GM19240 (cell line): Measurements from ENCODE around the gene LRRC46.
A peak's percentile ranks its signal among the peaks of the same experiment; 100 is the strongest.

ENCODE experiments used
- DNase-seq: peaks from one replicate; pipeline ENCODE4 v3.0.0; 2011; ENCODE audit warnings: low spot score; ENCODE audit not compliant: insufficient read length

The LRRC46 gene

DNA sequence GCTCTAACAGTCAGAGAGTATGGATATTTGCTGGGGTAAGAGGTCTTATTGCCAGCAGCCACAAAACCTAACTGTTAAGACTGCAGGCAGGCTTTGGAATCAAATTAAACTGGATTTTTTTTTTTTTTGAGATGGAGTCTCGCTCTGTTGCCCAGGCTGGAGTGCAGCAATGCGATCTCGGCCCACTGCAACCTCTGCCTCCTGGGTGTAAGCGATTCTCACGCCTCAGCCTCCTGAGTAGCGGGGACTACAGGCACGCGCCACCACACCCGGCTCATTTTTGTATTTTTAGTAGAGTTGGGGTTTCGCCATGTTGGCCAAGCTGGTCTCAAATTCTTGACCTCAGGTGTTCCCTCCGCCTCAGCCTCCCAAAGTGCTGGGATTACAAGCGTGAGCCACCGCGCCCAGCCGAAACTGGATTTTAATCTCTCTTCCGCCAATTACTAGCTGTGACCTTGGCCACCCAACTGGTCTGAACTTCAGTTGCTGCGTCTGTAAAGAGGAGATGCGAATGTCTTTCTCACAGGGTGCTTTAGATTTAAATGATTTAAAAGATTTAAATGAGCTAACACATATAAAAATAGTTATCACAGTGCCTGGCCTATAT is 971 bp upstream of the LRRC46 start:
- no peak for DNase-seq

DNA sequence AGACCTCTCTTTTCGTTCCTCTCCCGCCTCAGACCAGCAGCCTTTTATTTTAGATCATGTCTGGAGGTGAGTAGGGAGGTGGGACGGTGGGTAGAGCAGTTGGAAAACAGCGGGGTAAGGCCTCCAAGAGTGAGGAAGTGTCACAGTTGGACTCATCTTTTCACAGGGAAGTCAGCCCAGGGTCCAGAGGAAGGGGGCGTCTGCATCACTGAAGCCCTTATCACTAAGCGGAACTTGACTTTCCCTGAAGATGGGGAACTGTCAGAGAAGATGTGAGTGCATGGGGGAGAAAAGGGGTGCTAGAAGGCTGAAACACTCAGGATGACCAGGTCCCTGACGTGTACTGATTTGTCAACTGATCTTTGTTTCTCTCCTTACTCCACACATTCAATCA is 461 bp downstream of the LRRC46 start:
- DNase-seq, result no peak

DNA sequence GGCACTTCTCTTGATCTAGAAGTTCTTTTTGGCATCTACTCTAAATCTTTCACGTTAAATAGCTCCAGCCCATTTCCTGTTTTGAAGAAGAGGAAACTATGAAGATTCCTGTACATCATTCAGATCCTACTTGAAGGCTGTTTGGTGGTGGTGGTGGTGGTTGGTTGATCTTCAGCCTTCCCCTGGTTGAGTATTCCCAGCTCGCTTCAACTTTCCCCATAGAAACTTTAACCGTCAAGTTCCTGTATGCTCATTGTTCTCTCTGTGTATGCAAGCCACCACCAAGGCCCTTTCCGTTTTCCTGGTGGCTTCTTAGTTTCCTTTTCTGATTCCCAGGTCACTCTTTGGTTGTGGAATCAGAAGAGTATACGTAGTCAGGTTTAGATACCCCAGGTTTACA is 3.3 kb downstream of the LRRC46 start:
- DNase-seq, result no peak

DNA sequence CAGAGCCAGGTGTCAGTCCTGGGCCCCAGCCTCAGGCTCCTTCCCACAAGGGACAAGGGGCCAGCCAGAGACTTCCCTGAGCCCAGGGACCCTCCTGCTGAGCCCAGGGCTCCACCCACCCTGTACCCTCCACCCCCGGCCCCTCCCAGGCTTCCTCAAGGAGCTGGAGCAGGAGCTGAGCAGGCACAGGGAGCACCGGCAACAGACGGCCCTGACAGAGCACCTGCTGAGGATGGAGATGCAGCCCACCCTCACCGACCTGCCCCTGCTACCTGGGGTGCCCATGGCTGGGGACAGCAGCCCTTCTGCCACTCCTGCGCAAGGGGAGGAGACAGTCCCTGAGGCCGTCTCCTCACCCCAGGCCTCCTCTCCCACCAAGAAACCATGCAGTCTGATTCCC is 5.1 kb downstream of the LRRC46 start:
- no peak for DNase-seq

DNA sequence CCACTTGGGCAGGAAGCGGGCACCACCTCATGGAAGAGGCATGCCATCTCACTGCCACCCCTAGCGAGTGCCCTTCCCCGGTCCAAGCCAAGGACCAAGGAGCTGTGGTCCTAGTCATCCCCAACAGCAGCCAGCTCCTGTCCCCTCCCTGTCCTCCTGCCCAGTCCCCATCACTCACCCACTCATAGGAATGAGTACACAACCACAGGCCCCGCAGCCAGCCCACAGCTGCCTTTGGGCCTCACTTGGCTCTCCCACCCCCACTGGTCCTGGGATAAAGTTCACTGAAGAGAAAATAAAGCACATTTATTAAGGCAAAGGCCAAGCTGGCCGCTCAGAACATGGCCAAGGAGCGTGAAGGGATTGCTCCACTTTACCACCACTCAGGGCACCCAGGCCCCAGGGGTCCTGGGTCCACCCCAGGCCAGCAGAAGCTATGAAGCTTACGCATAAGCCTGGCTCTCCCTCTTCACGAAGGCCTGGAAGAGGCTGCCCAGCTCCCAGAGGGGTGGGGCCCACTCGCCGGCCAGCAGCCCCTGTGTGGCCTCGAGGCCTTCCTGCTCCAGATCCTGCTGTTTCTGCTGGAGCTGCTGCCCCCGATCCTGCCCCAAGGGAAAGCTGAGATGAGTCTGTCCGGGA is 6.0 kb downstream of the LRRC46 start:
- DNase-seq, result no peak

DNA sequence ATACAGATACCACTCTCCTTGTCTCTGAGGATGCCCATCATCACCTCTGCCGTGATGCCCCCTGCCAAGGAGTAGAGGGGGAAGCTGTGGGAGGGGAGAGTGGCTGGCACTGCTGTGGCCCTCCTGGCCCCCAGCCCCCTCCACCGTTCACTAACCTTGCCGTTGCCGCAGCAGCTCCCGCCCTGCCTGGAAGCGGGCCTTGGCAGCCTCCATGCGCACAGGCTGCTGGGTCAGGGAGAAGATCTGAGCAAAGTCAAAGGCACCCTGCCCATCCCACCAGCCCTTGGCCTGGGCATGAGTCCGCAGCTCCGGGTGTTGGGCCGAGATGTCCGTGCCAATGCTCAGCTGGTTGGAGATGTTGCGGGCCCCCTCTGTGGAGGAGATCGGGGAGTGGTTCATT is 7.2 kb downstream of the LRRC46 start:
- DNase-seq, result no peak

DNA sequence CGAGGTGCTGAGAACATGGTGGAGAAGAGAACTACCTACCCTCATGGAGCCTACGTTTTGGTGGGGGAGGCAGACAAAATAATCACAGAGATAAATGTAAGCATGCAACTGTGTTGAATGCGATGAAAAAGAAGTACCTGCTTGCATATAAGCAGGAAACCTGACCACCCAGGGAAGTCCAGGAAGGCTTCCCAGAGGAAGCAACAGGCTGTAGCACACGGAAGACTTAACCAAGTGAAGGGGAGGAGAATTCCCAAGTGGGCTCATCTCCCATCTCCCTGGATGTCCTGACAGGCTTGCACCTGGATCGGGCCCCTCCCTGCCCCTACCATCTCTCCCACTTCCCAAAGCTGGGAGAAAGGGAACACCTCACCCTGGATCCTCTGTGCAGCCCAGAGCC is 7.6 kb downstream of the LRRC46 start:
- DNase-seq, result no peak

DNA sequence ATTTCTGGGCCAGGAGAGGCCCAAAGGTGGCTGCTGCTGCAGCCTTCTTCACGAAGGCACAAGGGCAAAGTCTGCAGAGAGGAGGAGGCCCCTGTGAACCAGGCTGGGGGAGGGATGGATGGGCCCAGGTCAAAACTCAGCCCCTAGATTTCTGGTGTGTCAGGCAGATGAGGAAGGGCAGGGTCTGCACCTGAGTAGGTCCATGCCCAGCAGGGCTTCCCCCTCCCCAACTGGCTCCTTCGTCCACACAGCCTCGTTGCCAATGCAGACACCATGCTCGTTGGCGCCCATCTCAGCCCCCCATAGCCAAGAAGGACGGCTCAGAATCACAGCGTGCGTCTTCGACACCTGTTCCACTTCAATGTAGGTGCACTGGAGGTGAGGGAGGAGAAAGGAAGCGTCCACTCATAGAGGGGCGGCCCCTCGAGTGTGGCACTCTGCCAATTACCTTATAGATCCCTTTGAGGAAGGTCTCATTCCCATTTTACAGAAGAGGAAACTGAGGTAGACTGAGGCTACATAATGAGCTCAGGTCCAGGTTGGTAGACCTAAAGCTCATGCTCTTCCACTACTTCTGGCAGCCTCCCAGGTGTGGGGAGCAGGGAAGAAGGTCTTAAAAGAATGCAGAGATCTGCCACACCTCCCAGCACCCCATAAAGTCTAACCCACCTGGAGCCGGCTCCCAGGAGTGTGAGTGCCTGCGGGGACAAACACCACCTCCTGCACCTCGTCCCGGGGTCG is 8.7 kb downstream of the LRRC46 start:
- DNase-seq, result no peak

DNA sequence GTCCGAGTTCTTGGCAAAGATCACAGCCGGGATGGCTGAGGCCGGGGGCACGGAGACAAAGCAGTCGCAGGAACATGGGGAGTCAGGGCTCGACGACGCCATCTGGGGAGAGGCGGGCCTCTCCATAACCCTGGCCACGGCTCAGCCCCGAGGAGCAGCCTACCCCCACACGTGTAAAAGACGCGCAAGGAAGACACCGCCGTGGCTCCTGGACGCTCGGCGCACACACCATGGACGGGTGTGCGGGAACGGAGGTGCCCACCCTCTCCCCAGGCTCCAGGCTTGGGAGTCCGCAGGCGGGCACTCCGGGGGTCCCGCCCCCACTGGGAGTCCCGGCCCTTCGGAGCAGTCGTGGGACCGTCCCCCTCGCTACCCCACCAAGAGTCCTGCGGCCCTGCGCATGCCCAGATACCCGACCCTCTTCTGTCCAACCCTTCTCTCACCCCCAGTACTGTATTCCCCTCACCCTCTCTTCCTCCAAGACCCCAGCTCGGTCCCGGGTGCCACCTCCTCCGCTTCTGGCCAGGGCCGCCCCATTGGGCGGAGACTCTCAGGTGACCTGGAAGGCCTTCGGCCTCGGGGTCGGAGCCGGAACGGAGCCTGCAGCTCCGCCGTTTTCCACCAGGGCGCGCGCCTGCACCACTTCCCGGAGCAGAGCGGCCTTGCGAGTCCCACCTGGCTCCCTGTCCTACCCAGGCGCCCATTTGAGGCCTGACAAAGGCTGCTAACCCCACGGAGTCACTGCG is 9.4 kb downstream of the LRRC46 start, which contains the start of gene SCRN2:
TSS of gene SCRN2 (minus strand) at position 532 of the 746 bp plus-strand sequence. CDS start at position 102, 430 bp downstream.
- peak; percentile 90 for DNase-seq

DNA sequence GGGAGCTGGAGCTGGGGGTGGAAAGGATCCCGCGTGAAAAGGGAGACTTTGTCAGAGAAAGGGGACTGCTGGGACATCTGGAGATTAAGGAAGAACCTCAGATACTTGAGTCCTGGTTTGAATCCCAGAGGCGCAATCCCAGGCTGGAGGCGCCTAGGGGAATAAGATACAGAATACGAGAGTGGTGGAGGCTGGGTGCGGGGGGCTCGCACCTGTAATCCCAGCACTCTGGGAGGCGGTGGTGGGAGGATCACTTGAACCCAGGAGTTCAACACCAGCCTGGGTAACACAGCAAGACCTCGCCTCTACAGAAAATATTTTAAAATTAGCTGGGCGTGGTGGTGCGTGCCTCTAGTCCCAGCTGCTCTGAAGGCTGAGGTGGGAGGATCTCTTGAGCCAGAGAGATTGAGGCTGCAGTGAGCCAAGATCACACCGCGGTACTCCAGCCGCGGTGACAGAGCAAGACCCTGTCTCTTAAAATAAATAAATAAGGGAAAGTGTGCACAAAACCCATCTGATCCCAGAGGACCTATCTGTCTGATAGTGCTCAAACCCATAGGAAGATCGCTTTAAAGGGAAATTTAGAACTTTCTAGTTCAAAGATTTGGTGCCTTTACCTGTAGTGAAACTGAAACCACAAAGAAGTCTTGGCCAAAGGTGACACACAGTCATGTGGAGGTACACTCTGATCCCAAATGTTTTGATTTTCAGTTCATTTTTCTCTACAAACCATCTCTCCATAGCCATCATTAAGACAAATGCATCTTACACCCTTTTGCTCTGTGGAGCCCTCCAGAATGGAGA is 10.2 kb downstream of the LRRC46 start:
- no peak for DNase-seq

DNA sequence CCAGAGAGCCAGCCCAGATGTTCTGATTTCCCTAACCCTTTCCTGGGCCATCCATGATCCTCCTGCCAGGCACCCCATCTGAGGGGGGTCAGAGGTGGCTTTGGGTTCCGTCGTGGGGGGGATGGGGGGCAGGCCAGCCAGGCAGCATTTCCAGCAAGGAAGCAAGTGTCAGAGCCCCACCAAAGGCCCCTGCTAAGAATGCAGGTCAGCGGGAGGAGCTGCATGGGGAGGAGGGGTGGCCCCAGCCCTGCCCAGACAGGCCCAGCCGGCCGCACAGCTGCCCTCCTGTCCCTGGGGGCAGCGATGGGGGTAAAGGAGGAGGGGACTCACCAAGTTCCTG is 11.9 kb downstream of the LRRC46 start:
- no peak for DNase-seq

DNA sequence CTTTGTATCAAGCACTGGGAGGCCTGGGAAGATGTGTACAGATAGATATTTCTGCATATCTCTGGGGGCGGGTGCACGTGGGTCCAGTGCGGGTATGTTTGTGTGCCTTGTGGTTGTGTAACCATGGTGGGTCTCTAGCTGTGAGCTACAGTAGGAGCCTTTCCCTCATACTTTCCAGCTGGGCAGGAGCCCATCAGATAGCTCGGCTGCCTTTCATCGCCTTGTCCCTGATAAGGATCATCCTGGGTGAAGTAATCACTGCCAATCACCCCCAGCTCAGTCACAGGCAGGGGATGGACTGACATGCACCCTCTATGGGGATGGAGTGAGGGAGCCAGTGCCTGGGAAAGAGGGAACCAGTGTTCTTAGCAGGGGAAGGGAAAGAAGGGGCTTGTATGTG is 12.8 kb downstream of the LRRC46 start:
- no peak for DNase-seq

DNA sequence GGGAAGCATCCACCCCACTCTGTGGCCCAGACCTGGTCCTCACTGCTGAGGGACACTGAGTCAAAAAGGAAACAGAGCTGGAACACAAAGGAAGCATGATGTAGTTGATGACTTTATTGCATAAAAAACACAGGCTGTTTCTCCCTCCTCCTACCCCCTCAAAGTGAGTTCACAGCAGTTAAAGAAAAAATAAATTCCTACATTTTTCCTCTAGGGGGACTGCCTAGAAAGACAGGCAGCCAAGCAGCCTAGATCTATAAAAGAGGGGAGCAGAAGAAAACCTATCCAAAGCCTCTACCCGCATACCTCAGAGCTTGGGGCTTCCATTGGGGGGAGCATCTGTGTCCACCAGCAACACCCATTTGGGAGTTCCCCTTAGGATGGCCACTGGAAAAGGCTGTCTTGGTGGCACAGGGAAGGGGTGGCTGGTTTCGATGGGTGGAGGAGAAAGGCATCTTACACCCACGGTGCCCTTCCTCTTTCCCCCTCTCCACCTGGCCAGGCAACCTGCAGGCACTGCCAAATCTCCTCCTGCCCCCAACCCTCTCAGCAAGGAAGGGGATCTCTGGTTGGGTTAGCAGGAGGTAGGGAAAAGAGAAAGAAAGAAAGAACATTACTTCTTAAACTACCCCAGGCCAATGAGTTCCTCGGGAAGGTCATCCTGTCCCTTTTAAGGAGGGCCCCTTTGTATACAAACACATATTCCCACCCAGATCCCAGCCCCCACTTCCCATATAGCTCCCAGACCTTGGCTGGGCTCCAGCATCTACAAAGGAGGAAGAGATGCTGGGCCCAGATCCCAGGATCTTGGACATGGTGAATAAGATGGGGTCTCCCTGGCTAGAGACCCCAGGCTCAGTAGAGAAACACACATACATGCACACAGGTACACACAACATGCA is 13.6 kb downstream of the LRRC46 start:
- no peak for DNase-seq

DNA sequence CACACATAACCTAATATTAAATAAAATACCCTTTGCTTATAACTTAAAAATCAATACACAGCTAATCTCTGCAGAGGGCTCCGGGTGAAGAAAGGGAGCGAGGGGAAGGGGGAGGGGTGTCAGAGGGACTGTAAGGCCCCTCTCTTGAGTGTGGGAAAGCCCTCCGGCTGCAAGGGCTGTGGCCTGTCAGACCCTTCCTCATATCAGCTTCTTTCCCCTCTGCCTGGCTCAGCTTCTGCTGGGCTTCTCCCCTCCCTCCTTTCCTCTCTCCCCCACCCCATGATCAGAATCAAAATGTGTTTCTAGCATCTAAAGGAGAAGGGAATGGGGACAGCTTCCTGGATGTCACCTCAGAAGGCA is 14.2 kb downstream of the LRRC46 start:
- no peak for DNase-seq

DNA sequence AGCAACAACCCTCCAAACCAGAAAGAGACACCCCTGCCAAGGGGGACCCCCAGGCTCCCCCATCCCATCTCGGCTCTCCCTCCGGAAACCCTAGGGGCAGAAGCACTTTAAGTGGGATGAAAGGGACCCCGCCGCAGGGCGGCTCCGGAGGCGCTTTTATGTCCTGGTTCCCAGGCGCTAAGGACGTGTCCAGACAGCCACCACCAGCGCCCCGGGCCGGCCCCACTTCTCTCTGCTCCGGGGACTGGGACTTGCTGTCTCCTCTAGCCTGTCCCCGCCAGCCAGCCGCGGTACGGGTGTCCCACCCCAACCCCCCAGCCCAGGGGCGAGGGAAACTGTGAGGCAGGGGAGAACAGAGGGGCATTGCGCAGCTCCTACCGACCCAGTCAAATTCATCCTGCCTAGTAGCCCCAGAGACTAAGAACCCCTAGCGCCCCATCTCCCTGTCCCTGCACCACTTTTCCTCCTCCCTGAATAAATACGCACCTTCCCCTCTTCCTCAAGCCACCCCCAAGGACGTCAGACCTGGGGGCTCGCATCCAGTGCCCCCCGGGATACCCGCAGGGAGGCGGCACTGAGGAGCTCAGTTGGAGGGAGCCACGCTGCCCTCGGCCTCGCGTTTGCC is 15.4 kb downstream of the LRRC46 start:
- DNase-seq, result no peak

DNA sequence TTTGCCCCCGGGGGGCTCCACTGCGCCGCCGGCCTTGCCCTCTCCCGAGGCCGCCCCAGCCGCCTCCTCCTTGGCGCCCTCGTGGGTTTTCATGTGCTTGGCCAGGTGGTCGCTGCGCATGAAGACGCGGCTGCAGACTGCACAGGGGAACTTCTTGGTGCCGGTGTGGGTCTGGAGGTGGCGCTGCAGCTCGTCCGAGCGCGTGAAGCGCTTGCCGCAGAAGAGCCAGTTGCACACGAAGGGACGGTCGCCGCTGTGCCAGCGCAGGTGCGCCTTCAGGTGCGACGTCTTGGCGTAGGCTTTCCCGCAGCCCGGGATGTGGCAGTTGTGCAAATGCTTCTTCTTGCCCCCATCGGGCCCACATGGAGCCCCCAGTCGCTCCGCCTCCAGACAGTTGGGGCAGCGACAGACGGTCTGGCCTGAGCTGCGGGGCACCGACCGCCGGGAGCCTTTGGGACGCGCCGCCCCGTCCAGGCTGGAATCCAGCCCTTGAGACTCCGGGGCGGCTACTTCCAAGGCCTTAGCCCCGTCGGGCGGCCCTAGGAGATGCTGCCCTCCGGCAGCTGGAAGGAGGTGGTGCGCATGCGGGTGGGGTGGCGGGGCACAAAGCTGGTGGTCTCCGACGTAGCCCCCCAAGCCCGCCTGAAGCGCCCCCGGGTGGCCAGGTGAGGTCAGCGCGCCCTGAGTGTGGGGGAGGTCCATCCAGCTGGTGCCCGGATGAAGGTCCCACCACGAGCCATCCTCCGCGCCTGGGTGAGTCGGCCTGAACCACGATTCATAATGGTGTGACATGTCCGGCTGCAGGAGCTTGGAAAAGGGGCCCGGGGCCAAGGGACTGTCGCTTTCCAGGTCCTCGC is 16.1 kb downstream of the LRRC46 start:
- DNase-seq, result no peak

DNA sequence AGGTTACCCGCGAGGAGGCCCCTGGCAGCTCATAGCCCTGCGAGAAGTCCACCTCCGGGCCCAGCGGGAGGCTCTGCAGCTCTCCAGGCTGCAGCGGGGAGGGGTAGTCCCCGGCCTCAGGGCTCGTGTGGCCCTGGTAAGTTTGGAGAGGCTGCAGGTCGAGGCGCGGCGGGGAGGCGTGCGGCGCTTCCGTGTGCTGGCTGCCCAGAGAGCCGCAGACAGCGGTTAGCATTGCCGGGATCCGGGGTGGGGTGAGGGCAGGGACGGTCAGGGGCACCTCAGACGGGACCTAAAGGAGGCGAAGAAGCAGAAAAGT is 16.7 kb downstream of the LRRC46 start:
- DNase-seq, result no peak

DNA sequence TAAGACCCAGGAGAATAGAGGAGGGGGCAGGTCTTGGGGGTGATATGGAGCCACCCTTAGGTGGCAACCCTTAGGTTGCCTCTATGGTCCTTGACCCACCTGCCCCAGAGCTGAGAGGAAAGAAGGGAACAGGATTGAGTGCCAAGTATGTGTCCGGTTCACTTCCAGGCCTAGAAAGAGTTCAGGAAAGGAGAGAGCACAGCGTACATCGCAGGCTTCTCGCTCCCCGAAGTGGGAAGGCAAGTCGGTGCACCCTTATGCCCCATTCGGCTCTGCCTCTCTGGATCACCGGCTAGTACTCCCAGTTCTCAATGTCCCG is 18.9 kb downstream of the LRRC46 start:
- DNase-seq, result no peak
